Dedifferentiated amniotic fluid mesenchymal stem cell (primary cell): Measurements from ENCODE around the gene HMOX1.

Source experiments
- DNase-seq: peaks from one replicate; pipeline ENCODE4 v3.0.0-alpha.2; 2016; ENCODE audit errors: extremely low spot score

The HMOX1 gene

GRCh38 chr22:35350539-35351503, 30.1 kb upstream of the HMOX1 start:
- peak; percentile 86 for DNase-seq

GRCh38 chr22:35352214-35353111, 28.4 kb upstream of the HMOX1 start:
- no peak for DNase-seq

DNA sequence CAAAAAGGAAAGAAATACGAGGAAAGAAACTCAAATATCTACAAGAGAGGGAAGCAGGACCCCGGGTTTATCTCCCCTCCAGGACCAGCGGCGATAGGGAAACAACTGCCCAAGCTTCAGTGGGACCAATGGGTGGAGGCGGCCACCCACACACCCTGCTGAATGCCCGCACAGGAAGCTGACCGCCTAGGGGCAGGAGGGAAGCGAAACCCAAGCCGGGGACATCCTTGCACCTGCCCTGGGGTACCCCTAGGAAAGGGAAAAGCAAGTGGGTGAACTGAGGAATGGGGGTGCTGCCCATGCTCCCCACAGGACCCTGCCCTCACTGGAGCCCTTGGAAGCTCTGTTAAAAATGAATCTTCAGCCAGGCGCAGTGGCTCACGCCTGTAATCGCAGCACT, 27.6 kb upstream of the HMOX1 start:
- no peak for DNase-seq

DNA sequence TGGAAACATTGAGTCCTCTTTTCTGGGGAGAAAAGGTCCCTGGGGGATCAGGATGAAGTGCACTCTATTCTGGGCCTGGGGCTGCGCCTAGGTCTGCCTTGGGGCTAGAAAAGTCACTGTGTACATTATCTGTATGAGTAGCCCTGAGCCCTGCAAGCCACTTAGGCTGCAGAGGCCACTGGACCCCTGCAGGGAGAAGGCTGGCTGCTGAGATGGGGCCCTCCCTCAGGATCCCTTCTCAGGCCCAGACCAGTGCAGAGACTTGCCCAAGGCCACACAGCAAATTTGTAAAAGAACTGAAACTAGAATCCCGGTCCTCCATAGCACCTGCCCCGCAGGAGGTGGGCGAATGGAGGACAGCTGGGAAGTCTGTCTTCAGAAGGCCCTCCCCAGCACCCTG, 26.8 kb upstream of the HMOX1 start:
- DNase-seq: no peak

- DNase-seq: no peak
These were observed 22.8 kb upstream of the HMOX1 start for GRCh38 chr22:35357883-35358621.

- DNase-seq: no peak
These were observed 21.4 kb upstream of the HMOX1 start for GRCh38 chr22:35359380-35360065.

DNA sequence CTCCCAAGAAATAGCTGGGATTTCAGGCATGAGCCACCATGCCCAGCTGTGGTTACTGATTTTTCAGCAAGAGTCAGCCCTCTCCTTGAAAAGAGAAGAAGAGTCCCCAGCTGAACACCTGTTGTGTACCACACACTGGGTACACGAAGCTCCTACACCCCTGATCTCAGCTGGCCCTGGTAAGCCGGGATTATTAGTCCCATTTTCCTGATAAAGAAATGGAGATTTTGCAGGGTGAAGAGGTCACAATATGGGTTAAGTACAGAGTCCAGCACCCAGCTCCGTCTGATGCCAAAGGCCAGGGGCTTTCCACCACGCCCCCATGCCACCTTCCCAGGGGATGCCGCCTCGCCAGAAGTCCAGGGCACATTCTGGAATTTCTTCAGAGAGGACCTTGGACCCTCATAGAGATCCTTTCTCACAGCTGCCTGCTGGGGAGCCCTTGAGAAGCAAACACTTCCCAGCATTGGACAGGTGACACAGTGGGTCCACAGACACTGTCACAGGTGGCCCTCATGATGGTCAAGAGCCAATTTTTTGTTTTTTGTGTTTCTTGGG, 19.8 kb upstream of the HMOX1 start:
- DNase-seq: no peak

DNA sequence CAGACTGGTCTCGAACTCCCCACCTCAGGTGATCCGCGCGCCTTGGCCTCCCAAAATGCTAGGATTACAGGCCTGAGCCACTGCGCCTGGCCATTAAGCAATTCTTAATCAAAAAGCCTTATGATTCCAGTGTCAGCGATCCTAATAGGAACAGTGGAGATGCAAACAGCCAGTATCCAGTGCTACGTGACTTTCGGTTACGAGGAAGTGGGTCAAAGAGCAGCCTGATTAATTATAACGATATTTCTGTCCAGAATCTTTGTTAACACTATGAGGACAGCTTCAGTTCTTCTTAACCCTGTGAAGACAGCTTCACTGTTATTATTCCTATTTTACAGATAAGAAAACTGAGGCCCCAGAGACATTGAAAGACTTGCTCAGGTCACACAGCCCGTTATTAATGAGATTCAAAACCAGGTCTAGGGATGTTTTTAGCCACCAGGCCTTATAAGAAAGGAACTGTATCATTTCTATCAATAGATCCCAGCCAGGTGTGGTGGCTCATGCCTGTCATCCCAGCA, 17.3 kb upstream of the HMOX1 start:
- DNase-seq: no peak

GRCh38 chr22:35364230-35364629, 16.7 kb upstream of the HMOX1 start:
- peak; percentile 29 for DNase-seq

- no peak for DNase-seq
These were observed 13.5 kb upstream of the HMOX1 start for GRCh38 chr22:35367331-35367886.

DNA sequence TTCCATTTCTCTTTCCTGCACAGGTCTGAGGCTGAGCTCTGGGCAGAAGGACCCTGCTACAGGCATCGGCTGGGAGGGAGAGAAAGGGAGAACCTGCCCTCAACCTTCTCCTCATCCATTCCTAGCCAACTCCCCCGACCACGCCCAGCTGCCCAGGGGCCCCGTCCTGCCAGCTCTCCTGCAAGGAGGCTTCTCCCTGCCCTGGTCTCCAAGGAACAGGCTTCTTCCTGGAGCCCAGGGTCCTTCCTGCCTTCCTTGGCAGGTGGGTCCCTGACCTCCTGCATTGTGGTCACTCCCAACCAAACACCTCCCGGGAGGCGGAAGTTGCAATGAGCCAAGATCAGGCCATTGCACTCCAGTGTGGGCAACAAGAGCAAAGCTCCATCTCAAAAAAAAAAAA, 12.5 kb upstream of the HMOX1 start:
- DNase-seq: no peak

DNA sequence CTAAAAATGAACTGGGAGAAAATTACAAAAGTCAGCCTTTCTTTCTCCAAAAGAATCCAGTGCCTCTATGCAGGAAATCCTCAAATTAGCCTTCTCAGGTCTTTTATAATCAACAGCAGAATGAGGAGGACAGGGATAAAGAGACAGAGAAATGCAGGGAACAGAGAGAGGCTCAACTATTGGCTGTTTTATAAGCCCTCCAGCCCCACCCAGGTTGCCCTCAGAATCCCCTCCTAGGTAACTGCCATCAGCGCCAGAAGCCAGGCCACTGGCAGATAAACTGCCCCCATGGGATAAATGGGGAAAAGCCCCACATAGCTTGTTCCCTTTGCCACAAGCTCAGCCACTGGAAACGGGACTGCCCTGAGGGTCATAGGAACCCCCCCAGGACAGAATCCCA, 10.9 kb upstream of the HMOX1 start:
- DNase-seq: no peak

GRCh38 chr22:35373781-35374180, 7.1 kb upstream of the HMOX1 start:
- DNase-seq: no peak

DNA sequence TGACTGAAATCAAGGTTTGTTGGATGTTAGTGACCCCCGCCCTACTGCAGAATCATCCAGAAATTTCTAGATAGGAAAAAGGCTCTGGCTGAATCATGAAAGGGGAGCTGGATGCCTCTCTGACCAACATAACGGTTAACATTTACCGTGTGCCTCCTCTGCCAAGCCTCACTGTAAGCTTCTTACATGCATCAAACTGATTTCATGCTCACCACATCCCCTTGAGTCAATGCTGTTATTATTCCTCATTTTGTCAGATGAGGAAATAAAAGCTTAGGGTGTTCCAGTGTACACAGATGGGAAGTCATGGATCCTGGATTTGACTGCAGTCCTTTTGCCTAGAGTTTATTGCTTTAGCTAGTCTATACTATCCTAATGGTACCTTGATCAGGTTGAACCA, 5.9 kb upstream of the HMOX1 start:
- no peak for DNase-seq

DNA sequence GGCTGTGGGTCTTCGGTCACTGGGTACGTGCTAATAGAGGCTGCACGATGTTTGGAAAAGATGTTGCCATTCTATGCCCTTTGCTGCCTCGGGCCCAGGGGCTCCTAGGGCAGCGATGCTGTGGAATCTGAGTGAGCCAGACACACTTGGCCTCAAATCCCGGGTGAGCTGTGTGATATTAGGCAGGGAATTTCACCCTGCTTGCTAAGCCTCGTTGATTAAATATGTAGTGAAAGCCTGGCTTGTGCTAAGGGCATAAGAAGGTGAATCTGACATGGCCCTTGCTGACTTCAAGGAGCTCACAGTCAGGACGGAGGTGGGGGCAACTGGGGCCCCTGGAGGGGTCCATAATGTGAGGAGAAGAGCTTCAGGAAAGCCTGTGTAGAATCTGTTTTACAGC, 5.4 kb upstream of the HMOX1 start:
- DNase-seq: no peak

DNA sequence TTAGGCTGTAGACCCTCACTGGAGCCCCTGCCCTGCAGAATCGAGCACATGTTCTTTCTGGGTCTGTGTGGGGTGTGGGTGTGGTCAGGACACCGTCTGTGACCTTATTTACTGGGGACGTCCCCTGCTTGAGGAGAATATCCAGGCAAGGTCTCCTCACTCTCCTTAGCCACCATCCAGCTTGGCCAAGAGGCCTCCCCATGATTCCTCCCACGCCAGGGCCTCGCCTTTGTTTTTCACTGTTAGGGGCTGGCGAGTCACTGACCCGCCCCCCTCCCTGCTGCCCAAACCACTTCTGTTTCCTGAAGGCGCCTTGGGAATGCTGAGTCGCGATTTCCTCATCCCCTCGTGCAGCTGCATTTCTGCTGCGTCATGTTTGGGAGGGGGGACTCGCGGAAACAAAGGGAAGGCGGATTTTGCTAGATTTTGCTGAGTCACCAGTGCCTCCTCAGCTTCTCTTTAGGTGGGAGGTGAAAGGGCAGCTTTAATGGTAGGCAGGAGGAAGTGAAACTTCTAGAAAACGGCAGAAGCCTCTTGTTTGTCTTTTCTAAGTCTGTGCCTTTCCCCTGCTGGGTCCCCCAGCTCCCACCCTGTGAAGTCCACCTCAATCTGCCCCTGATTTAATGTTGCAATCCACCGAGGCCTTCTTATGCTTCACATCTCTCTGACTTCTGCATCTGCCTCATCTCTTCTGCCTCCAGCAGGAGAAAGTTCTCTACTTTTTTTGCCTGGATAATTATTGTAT, 4.0 kb upstream of the HMOX1 start:
- peak; percentile 97 for DNase-seq

DNA sequence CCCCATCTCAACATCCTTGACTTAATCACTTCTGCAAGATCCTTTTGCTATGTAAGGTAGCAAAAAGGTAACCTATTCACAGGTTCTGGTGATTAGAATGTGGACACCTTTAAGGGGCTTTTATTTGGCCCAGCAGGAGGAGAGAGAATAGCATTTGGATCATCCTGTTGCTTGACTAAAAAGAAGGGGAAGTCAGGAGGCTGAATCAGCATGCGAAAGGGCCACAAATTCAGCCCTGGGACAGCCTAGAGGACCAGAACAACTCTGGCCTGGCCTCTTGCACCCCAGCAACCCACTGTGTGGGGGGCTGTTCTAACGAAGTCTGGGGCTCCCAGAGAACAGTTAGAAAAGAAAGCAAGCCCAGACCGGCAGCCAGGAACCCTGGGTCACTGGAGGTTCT, 3.2 kb upstream of the HMOX1 start:
- no peak for DNase-seq

GRCh38 chr22:35378621-35379020, 2.3 kb upstream of the HMOX1 start:
- no peak for DNase-seq

DNA sequence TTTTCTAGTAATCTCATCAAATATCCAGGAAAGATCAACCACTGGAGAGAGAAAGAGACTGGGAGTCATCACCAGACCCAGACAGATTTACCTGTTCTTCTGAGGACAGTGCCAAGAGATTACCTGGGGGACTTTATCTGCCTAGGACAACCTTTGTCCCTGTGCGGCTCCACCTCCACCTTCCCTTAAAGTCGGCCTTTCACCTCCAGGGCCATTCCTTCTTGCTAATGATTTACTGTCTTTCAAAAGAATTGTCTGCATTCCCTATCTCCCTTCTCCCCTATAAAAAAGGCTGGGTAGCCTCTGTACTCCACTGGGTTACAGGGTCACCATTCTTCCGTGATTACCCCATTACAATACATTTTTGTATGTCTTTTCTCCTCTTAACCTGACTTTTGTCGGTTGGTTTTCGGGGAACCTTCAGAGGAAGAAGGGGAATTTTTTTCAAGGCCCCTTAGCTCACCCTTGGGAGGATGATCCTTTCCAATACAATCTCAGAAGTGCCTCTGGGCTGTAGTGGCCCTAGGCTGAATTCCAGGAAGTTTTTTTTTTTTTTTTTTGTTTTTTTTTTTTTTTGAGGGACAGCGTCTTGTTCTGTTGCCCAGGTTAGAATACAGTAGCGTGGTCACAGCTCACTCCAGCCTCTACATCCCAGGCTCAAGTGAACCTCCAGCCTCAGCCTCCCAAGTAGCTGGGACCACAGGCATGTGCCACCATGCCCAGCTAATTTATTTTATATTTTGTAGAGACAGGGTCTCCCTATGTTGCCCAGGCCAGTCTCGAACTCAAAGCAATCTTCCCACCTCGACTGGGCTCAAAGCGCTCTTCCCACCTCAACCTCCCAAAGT, 1.5 kb upstream of the HMOX1 start:
- DNase-seq: no peak
